Measurements from ENCODE around the gene SLCO3A1. TPM values are rescaled to one million over a fixed set of nuclear protein-coding genes. Genes with fewer than 3 reads are reported as not detected.
A peak's percentile ranks its signal among the peaks of the same experiment; 100 is the strongest.

SLCO3A1 gene
- total RNA-seq, 4 donors from 2014 or later = 10.9 to 18.1 (median 14.2) TPM

DNA sequence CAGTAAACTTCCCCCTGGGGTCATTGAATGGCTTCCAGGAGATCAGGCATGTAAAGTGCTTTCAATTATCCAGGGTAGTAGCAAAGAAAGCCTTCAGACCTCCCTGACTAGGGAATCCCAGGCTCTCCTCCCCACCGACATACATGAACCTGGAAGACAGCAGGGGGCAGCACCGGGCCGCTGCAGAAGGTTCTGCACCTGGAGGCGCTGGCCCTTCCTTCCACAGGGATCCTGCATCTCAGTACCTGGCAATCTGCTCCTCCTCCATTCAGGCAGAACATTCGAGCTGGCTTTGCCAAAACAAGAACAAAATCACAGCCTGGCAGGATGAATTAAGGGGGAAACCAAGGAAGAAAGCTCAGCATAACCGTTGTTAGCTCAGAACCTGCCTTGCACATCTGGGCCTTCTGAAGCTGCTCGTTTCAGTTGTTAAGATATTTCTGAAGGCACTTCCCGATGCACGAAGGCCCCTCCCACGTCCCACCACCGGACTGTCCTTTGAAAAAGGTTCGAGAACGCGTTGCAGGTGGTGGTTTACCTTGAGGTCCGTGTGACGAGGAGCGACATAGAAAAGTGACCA is 237.7 kb downstream of the SLCO3A1 start:
- no peaks in the 10 kb centered on the region for H3K9me3 ChIP-seq
- DNase-seq = no peak
- peaks cover 0 to 17% (median 0%) of the 10 kb centered on the region in 3 donors for H3K36me3 ChIP-seq
- 61 to 75% methylated on average over 12 to 16 of the region's 17 CpGs for WGBS, 2 donors
- no peaks in the 10 kb centered on the region for H3K27me3 ChIP-seq
- H3K4me3 ChIP-seq = no peak overlapping the region
- H3K4me1 ChIP-seq = peaks cover 0 to 29% (median 3%) of the 10 kb centered on the region in 3 donors
- intact Hi-C loops (cut with DNase I) = no loop called here
- no peak overlapping the region for H3K27ac ChIP-seq
- TF ChIP-seq, protein P1, sequence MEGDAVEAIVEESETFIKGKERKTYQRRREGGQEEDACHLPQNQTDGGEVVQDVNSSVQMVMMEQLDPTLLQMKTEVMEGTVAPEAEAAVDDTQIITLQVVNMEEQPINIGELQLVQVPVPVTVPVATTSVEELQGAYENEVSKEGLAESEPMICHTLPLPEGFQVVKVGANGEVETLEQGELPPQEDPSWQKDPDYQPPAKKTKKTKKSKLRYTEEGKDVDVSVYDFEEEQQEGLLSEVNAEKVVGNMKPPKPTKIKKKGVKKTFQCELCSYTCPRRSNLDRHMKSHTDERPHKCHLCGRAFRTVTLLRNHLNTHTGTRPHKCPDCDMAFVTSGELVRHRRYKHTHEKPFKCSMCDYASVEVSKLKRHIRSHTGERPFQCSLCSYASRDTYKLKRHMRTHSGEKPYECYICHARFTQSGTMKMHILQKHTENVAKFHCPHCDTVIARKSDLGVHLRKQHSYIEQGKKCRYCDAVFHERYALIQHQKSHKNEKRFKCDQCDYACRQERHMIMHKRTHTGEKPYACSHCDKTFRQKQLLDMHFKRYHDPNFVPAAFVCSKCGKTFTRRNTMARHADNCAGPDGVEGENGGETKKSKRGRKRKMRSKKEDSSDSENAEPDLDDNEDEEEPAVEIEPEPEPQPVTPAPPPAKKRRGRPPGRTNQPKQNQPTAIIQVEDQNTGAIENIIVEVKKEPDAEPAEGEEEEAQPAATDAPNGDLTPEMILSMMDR (IDR thresholded peaks at IDR 0.05) = peak in 5 of 6 experiments; percentile 51 to 77 (median 52)
- no peak for TF ChIP-seq POLR2A (IDR thresholded peaks at IDR 0.05)

DNA sequence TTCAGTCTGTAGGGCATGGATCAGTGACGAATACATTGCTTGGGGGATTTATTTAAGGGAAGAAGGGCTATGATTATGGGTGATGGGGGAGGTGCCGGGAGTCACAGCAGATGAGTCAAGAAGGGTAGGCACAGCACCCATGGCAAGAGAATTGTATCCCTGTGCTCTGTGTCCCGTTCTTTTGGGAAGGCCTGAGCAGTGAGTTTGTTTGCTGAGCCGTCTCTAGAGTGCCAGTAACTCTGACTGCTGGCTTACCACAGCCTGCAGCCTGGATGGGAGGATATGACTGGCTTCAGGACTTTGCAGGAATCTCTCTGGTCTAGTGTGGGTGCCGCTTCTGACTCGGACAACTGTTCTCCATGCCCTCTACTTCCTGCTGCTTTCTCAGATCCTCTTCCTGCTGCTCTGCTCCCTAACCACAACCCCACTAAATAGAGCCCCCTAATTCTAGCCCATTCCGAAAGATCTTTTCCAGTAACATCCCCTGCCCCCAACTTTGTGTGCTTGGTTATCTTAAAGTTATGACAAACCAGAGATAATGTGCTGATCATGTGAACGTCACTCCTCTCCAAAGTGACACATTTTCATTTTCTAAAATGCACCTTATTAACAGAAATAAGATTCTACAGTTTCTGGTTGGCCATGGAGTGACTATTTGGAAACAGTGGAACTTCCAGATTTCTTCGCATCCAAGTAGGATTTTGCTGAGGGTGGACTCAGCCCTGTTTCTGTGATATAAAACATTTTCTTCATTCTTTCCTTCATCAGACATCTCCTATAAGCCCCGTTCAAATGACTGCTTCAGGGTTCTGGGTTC is 239.0 kb downstream of the SLCO3A1 start:
- peaks cover 3 to 24% (median 3%) of the 10 kb centered on the region in 3 donors for H3K4me1 ChIP-seq
- H3K27me3 ChIP-seq = no peaks in the 10 kb centered on the region
- TF ChIP-seq POLR2A (IDR thresholded peaks at IDR 0.05) = no peak
- TF ChIP-seq, protein P1 (IDR thresholded peaks at IDR 0.05) = no peak
- no peak for DNase-seq
- H3K36me3 ChIP-seq = peaks cover 0 to 28% (median 0%) of the 10 kb centered on the region in 3 donors
- intact Hi-C loops (cut with DNase I) = no loop called here
- no peak overlapping the region for H3K27ac ChIP-seq
- no peaks in the 10 kb centered on the region for H3K9me3 ChIP-seq
- H3K4me3 ChIP-seq = no peak overlapping the region
- WGBS, 2 donors = 71 to 79% methylated on average over 7 to 10 of the region's 10 CpGs

DNA sequence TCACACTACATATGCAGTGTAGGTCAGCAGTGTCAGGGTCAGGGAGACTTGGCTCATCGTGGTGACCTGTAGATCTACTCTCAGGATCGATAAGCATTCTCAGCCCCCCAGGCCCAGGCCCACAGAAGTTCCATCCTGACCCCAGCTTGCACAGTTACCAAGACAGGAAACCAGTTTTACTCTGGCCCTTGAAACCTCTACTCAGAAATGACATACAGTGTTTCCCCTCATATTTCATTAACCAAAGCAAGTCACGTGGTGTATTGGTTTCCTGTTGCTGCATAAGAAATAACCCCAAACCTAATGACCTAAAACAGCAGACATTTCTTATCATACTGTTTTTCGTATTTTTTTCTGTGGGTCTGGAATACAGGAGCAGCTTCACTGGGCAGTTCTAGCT is 242.2 kb downstream of the SLCO3A1 start:
- Histone ChIP-seq H3K27me3 (no peaks in the 10 kb centered on the region), H3K36me3 (peaks cover 0 to 28% (median 0%) of the 10 kb centered on the region in 3 donors), H3K27ac (peak overlapping the region in 1 of 4 donors; percentile 30), H3K4me3 (no peak overlapping the region), H3K9me3 (no peaks in the 10 kb centered on the region), H3K4me1 (peaks cover 0 to 28% (median 3%) of the 10 kb centered on the region in 3 donors)
- WGBS, 2 donors = 63 to 64% methylated on average over 4 of the region's 4 CpGs
- intact Hi-C loops (cut with DNase I) = no loop called here
- DNase-seq = no peak
- TF ChIP-seq POLR2A (IDR thresholded peaks at IDR 0.05) = peak in 1 of 4 donors; percentile 10
- TF ChIP-seq, protein P1 (IDR thresholded peaks at IDR 0.05) = no peak

DNA sequence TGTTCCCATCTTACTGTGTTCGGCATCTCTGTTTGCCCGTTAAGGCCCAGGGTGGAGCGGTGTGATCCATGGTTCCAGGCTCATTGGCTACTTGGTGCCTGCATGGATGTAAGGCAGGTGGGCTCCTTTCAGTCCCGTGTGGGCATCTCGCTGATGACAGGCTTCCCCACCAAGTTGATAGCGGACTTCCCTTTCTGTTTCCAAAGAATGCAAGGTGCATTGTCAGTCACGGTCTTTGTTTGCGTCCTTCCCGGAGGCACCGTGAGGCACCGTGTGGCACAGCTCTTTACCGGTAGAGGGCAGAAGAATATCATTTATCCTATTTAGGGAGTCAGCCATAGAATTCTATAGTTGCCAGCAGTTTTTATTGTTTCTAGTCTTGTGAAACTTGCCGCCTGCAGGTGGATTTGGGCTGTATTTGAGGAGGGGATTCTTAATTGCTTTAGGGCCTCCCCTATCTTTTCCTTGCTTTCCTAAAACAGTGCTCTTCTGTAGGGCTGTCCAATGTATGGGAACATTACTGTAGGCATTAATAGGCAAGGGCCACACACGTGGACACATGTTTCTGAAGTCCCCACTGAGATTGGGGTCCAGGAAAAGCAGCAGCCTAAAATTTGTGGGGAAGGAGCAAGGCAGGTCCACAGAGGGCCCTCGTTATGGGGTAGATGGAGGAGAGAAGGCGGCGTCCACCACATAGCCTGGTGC is 244.1 kb downstream of the SLCO3A1 start:
- no peaks in the 10 kb centered on the region for H3K9me3 ChIP-seq
- H3K4me3 ChIP-seq = no peak overlapping the region
- no peak for DNase-seq
- WGBS, 2 donors = 42 to 45% methylated on average over 11 to 14 of the region's 17 CpGs
- TF ChIP-seq, protein P1 (IDR thresholded peaks at IDR 0.05) = peak; percentile 12 to 84 (median 69)
- TF ChIP-seq POLR2A (IDR thresholded peaks at IDR 0.05) = no peak
- peaks cover 0 to 32% (median 0%) of the 10 kb centered on the region in 3 donors for H3K36me3 ChIP-seq
- no peaks in the 10 kb centered on the region for H3K27me3 ChIP-seq
- peaks cover 0 to 19% (median 3%) of the 10 kb centered on the region in 3 donors for H3K4me1 ChIP-seq
- no peak overlapping the region for H3K27ac ChIP-seq
- intact Hi-C loops (cut with DNase I) = no loop called here
